ENCODE measurements around the gene ALDH1A2. TPM values are rescaled to one million over a fixed set of nuclear protein-coding genes. Genes with fewer than 3 reads are reported as not detected.

The ALDH1A2 gene
- polyA plus RNA-seq, 2 donors, result 0.24 to 0.27 TPM

DNA sequence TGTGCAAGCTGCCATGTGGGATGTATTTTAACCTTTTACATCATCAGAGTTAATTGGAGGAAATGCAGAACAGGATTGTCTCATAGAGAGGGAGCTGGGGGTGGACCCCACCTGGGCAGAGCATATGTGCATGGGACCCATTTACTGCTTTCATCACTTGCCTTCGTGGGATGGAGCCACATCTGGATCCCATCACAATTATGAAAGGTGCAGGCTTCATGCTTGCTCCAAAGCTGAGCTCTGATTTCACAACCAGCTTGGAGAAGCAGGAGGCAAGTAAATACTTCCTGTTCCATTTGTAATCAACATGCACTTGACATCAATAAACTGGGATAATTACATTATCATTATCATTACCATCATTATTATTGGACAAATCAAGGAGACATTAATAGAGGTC, 161.9 kb downstream of the ALDH1A2 start:
- no peak overlapping the region for H3K27ac ChIP-seq (ENCODE audit: low read depth in 2 of 2, low read length in 1 of 2)
- H3K36me3 ChIP-seq (ENCODE audit: control insufficient read depth in 2 of 2, insufficient read depth in 2 of 2, low read length in 1 of 2), result no peaks in the 10 kb centered on the region
- 41 to 46% methylated on average over 1 of the region's 1 CpG for WGBS, 2 donors
- no peaks in the 10 kb centered on the region for H3K27me3 ChIP-seq (ENCODE audit: control insufficient read depth in 1 of 2, insufficient read depth in 2 of 2, low read length in 2 of 2)
- no peak overlapping the region for H3K4me3 ChIP-seq (ENCODE audit: low read depth in 1 of 2, low read length in 2 of 2)
- no peaks in the 10 kb centered on the region for H3K9me3 ChIP-seq (ENCODE audit: control insufficient read depth in 2 of 2, insufficient read depth in 1 of 2, low read depth in 1 of 2, low read length in 1 of 2)
- H3K4me1 ChIP-seq (ENCODE audit: control insufficient read depth in 2 of 2, insufficient read depth in 2 of 2, low read length in 1 of 2), result no peaks in the 10 kb centered on the region

Other genes with a start within 250 kb of the ALDH1A2 start
- under 1 TPM; 0.05 to 0.33 TPM for gene AQP9, start 72.7 kb upstream of the ALDH1A2 start, polyA plus RNA-seq

All from esophagus (tissue), 2 donors.